MV-4-11 (cell line): Measurements from ENCODE around the gene SAMD1.

Experiments used
- DNase-seq: peaks from one replicate; lab custom pipeline; 2025; lab: John Stamatoyannopoulos, UW

The SAMD1 gene

DNA sequence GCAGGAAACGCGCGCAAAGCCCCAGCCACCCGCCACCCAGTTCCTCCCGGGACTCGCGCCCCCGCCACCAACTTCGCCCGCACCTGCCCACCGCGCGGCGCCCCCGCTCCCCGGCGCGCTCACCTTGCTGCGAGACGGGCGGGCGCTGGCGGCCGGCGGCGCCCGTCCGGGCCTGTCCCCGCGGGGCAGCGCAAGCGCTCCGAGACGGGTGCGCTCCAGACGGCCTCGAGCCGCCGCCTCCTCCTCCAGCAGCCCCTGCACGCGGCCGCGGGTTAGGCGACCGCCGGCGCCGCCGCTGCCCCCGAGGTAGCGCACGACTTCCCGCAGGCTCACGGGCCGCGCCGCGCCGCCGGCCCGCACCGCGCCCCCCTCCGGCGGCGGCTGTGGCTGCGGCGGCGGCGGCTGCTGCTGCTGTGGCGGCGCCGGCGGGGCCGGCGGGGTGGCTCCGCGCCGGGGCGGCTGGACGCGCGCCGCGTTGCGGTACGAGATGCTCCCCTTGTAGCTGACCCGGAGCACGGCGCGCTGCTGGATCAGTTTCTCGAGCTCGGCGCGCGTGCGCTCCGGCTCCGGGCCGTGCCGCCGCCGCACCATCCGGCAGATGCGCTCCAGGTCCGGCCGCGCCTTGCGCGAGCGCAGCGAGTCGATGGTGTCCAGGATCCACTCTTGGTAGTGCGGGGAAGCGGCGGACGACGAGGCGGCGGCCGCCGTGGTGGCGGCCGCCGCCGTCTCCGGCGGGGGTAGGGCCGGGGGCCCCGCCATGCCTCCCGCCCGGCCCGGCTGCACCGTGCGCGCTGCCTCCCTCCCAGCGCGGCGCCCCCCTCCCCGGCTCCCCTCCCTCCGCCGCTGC lies 666 bp downstream of the SAMD1 start:
- peak; percentile 31 for DNase-seq

DNA sequence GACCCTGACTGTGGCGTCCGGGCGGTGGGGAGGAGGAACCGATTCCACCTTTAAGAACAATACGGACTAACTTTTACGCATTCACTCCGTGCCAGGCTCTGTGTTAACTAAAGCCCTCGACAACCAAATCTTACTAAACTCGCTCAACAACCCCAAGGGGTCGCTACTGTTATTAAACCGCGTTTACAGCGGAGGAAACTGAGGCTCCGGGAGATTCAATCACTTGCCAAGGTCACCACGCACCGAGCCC lies 1.2 kb downstream of the SAMD1 start:
- peak; percentile 69 for DNase-seq

DNA sequence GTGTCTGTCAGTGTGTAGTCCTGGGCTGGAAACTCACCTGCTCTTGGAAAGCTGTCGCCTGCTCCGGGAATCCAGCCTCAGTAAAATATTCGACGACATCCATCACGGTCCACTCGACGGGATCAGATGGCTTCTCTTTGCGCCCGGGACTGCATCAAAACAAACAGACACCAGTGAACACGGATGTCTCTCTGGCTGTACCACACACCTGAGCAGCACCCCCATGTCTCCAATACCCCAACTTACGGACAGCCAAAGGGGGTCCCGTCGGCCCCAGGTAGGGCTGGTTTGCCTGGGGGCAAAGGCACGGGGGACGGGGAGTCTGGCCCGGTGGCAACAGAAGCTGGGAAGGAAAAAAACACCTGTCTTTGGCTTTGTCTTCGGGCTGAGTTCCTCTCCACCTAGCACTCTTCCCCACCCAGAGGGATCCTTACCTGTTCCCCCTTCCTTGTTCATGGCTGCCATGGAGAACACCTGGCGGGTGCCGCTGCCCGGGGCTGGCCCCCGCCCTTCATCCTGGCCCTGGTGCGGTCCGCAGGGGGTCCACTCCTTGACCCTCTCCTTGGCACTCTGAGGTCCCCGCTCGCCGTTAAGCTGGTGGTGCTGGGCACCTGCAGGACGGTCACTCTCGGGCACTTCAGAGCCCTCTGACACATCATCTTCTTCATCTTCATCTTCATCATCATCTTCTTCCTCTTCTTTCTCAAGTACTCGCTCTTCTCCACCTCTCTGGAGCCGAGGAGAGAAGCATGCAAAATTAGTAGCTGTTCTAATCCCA lies 1.7 kb downstream of the SAMD1 start:
- DNase-seq = no peak

DNA sequence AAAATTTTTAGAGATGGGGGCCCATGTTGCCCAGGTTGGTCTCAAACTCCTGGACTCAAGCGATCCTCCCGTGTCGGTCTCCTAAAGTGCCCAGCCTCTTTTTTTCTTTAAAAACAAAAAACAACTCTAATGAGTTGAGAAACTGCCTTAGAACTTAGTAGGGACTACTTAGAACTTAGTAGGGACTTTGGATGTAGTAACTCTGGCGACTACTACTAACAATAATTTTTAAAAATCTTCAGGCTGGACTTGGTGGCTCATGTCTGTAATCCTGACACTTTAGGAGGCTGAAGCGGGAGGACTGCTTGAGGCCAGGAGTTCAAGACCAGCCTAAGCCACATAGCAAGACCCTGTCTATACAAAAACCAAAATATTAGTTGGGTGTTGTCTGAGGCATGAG lies 4.5 kb downstream of the SAMD1 start:
- DNase-seq = no peak

DNA sequence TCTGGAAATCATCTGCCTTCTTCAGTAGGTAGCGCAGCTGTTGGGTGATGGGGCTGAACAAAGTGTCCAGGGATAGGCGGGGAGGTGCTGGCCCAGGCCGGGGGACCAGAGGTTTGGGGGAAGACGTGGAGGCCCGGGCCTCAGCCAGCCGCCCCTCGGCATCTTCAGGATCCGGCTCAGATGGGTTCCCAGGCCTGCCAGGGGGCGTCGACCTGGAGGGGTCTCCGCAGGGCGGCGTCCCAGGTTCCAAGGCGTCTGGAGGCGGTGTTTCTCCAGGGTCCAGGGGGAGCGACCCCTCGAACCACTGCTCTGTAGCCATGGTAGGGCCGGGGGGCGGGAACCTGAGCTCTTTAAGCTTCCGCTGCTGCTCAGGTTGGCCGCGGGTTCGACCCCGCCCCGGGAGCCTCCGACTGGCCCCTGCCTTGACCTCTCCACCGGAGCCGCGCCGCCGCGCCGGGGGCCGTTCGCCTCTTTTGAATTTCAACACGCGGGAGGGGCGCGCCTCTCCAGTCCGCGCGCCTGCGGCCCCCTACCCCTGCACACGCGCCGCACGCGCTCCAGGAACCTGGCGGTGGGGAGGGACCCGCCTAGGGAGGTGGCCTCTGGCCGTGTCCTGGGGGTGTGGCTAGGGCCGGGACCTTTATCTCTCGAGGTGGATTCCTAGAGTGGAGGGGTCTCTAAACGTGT lies 5.1 kb downstream of the SAMD1 start, which contains the start of gene C19orf67:
C19orf67 (minus strand) TSS at position 475 of the 687 bp plus-strand sequence; CDS start at position 319, 156 bp downstream.
- no peak for DNase-seq

DNA sequence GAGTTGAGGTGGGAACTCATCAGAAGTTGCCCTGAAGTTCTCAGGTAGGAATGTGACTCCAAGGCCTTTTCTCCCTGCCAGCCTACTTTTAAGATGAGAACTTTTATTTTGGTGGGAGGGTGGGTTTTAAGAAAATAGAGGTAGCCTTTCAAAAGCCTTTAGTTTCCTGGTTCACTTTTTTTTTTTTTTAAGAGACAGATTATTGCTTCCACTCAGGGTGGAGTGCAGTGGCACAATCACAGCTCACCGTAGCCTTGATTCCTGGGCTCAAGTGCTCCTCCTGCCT lies 7.9 kb downstream of the SAMD1 start:
- DNase-seq = no peak

DNA sequence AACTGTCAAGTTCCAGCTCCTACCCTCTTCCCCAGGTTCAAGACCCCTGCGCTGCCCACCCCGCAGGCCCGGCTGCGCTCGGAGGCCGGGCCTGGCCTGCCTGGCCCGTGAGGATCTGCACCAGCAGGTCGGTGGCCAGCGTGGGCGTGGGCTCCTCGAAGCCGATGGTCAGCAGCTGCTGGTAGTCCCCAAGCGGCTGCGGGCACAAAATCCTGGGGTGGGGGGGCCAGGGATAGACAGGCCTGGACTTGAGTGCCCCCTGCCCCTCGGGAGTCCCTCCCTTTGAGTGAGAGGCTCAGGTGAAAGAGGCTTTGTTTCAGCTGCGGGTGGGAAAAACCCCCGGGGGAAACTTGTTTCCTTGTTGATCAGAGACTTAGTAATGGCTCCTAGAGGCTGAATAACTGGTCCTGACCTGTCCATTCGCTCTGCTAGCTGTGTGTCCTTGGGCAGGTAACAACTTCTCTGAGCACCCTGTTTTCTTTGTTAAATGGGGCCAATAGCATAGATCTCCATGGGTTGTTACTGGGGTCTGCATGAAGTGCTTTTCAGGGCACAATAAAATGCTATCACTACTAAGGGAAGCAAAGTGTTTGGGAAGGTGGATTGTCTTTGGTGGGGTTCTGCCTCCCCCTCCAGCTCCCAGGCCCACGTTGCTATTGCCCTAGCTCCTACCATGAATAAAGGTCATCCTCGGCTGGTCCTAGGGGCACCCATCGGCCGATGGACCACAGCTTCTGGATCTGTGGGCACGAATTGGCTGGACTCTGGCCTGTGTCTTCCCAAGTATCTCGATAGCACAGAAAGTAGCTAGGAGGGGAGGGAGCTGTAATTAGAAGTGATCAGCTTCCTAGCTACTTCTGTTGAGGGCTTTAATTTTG lies 8.5 kb downstream of the SAMD1 start:
- no peak for DNase-seq

DNA sequence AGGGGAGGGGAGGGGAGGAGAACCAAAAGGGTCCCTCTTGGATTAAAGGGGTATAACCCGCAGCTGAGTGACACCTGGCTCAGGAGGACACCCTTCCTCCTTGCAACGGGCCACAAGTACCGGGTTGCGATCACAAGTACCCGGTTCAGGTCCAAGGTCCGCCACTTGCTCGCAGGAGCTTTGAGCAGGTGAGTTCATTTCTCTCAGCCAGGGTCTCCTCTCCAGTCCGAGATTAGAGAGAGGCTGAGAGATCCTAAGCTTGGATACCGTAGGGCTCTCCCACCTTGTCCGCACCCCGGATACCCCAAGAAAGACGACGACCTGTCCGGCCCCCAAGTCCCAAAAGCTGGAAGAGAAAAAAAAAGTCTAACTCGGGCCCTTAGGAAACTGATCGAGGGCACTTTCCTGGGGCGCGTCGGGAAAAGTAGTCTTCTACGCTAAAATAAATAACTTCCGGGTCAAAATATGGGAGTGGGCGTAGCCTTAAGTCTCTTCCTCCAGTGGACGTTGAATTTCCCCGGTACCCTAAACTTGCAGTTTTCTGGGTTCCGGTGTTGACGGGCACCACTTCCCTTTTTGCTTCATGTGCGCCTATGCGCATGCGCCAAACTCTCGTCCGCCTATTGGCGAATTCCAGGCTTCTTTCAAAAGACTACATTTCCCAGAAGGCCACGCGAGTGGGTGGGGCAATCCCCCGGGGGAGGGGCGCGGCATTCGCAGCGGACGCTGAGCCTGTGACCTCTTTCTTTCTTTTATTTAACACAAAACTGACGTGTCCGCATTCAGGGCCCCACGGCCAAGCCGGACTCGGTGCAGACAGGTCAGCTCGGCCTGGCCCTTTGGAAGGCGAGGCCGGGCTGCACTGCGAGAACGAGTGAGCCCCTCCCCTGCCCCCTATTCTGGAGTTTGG lies 9.4 kb downstream of the SAMD1 start:
- peak; percentile 100 for DNase-seq

DNA sequence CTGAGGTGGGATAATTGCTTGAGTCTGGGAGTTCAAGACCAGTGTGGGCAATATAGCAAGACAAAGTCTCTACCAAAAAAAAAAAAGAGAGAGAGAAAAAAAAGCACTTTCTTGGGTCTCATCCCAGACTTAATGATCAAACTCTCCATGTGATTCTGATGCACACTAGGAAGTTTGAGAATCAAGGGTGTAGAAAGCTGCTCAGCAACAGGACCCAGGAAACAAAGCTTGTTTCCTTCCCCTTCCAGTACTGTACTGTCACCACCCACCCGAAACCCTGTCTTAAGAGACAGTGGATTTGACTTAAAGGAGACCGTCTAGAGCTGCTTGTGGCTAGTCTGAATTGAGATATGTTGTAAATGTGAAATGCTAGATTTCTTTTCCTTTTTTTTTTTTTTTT lies 12.1 kb downstream of the SAMD1 start:
- peak; percentile 61 for DNase-seq

DNA sequence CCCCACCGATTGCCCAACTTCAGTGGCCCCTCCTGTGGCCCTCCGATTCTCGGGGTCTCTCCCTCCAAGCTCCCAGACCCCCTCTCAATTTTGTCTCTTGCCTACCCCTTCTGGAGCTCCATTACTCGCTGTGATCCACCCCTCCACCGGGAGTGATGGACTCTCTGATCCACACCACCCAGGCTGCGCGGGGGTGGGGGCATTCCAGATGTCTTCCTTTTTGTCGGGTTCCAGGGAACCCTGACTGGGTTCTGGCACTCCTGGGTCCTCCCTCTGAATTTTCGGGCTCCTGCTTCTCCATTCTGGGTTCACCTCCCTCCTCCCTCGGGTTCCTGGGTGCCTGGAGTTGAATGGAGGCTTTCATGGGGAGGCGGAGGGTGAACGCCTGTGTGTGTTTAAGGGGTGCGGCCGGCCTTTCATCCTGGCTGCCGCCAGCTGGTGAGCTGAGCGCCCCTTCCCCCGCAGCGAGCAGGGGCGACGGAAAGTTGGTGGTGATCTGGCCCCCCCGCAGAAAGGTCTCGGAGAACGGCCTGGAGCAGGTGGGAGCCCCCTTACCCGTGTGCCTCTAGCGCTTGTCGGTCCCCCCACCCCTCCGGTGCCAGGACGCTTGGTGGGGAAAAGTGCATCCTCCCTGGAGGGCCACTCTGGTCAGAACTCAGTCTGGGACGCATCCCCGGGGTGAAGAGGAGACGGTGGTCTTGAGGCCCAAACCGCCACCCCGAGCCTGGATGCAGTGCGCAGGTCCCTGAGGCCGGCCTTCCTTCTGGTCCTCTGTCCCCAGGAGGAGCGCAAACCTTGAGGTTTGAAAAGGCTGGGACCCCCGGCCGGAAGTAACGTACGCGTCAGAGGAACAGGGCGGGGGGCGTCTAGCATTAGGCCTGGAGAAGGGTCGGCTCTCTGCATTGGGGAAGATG lies 16.4 kb downstream of the SAMD1 start:
- DNase-seq = no peak

DNA sequence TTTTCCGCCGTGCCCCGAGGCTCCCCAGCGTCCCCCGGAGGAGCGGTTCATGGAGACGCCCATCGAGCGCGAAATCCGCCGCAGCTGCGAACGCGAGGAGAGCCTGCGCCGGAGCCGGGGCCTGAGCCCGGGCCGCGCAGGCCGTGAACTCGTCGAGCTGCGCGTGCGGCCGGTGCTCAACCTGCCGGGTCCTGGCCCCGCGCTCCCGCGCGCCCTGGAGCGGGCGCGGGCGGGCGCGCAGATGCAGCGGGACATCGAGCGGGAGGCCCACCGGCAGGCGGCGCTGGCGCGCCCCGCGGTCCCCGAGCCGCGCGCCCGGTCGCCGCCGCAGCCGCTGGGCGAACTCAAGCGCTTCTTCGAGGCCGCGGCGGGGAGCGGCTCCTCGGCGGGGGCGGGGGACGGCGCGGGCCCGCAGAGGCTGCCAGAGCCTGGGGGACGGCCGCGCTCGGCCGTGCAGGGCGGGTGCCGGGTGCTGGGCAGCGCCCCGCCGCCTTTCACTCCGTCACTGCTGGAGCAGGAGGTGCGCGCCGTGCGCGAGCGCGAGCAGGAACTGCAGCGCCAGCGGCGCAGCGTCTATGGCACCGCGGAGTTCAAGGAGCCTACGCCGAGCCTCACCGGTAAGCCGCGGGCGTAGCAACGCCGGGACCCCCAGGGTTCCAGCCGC lies 17.2 kb downstream of the SAMD1 start:
- DNase-seq = peak; percentile 58

DNA sequence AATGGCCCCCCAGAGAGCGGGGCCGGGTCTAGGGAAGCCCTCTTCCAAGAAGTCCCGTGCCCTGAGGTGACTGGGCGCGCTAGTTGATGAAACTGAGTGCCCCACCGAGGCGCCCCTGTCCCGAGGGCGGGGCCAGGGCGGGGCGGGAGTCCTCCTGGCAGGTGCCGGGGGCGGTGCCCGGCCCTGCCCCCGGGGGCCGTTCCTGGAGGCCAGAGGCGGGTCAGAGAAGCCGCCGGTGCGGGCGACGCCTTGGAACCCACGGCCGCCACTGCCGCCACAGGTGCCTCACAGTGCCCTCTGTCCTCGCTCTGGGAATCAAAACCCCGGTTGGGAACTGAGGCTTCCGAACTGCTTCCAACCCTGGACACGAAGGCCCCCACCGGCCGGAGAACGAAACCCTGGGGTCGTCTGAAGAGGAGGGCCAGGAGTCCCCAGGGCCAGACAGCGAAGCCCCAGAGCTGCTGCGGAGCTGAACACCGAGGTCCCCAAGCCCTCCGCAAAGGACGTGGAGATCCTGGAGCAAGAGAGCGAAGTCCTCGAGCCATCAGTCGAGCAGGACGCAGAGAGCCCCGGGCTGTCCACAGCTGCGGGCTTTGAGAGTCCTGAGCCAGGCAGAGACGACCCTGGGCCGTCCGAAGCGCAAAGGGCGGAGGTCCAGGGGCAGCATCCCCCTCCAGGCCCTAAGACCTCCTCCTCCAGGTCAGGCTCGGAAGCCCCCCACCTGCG lies 17.9 kb downstream of the SAMD1 start, which contains the start of gene MISP3:
MISP3 (plus strand) TSS at position 252 of the 726 bp plus-strand sequence. CDS start 524 bp downstream, outside the sequence.
- DNase-seq = no peak

DNA sequence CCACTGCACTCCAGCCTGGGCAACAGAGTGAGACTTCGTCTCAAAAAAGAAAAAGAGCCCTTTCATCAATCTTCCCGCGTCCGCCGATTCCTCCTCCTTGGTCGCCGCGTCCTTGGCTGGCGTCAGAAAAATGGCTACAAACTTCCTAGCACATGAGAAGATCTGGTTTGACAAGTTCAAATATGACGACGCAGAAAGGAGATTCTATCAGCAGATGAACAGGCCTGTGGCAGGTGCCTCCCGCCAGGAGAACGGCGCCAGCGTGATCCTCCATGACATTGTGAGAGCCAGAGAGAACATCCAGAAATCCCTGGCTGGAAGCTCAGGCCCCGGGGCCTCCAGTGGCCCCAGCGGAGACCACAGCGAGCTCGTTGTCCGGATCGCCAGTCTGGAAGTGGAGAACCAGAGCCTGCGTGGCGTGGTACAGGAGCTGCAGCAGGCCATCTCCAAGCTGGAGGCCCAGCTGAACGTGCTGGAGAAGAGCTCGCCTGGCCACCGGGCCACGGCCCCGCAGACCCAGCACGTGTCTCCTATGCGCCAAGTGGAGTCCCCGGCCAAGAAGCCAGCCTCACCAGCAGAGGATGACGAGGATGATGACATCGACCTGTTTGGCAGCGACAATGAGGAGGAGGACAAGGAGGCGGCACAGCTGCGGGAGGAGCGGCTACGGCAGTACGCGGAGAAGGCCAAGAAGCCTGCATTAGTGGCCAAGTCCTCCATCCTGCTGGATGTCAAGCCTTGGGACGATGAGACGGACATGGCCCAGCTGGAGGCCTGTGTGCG lies 20.1 kb downstream of the SAMD1 start:
- no peak for DNase-seq

DNA sequence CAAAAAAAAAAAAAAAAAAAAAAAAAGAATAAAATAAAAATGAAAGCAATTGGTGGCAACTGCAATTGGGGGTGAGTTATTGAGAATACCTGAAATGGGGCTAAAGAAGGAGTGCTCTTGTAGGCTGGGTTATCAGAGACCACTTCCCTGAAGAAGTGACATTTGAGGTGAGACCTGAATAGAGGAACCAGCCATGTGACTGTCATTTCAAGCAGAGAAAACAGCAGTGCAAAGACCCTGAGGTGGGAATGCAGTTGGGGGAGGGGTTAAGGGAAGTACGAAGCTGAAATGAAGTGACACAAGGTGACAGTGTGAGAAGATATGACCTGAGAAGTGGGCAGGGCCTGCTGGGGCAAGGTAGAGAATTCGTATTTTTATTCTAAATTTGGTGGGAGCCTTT lies 24.4 kb downstream of the SAMD1 start:
- peak; percentile 22 for DNase-seq

DNA sequence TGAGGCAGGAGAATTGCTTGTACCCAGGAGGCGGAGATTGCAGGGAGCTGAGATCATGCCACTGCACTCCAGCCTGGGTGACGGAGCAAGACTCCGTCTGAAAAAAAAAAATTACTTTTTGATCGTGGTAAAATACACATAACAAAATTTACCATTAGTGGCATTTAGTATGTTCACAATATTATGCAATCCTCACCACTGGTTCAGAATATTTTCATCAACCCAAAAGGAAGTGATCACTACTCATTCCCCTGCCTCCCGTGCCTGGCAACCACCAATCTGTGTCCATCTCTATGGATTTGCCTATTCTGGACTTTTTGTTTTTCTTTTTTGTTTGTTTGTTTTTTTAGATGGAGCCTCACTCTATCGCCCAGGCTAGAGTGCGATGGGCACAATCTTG lies 27.4 kb downstream of the SAMD1 start:
- DNase-seq = peak; percentile 44

DNA sequence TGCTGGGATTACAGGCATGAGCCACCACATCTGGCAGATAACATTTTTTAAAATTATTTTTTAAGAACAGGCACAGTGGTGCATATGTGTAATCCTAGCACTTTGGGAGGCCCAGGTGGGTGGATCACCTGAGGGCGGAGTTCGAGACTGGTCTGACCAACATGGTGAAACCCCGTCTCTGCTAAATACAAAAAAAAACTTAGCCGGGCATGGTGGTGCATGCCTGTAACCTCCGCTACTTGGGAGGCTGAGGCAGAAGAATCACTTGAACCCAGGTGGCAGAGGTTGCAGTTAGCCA lies 28.0 kb downstream of the SAMD1 start:
- no peak for DNase-seq

DNA sequence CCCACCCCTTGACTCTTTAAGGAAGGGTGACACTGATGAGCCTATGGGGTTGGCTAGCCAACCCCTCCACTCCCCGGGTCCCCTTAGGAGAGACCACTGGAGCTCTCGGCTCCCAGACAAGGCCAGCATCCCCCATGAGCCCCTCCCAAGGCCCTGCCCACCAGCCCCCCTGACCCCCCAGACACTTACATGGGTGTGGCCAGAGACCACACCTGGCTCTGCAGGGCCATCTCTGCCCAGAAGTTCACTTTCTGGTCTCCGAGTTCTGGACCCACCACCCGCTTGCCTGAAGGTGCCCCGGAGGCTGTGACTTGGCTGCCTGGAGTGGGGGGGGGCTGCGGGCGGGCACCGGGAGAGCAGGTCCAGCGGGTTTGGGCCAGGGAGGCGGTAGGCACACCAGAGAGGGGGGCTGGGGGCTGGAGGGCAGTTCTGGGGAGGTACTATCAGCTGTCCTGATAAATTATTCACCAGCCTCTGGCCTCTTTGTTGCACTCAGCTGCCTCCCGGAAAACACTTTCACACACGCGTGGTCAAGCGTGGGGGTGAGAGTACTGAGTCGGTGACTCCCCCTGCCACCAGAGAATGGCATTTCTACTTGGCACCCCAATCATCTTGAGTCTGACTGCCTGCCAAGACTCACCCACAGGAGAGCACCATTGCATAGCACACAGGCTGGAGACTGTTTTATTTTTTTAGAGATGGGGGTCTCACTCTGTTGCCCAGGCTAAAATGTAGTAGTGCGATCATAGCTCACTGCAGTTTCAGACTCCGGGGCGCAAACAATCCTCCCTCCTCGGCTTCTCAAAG lies 28.6 kb downstream of the SAMD1 start, which contains the start of gene PALM3:
PALM3 (minus strand) TSS at position 326 of the 807 bp plus-strand sequence; CDS start at position 230, 96 bp downstream.
- no peak for DNase-seq
